ENCODE measurements around the gene NMNAT1.
"Not testable (repeated sequence)": the region's sequence is repeated elsewhere in the genome, so short reads cannot be mapped to it uniquely, and the experiment has no call there.

The NMNAT1 gene

GRCh38 chr1:10020086-10020485 lies 76.8 kb downstream of the NMNAT1 start:
- no peak overlapping the region for H3K4me3 ChIP-seq (ENCODE audit: low read depth, low read length)
- TF ChIP-seq CTCF (IDR thresholded peaks at IDR 0.05; ENCODE audit: borderline replicate concordance, insufficient read depth, low read depth, low read length): no peak

- not testable (repeated sequence) for H3K4me3 ChIP-seq (ENCODE audit: low read depth, low read length)
Measured at GRCh38 chr1:10020678-10021077, 77.4 kb downstream of the NMNAT1 start.

- not testable (repeated sequence) for H3K4me3 ChIP-seq (ENCODE audit: low read depth, low read length)
Measured at GRCh38 chr1:10021992-10022391, 78.7 kb downstream of the NMNAT1 start.

- no peak for TF ChIP-seq CTCF (IDR thresholded peaks at IDR 0.05; ENCODE audit: borderline replicate concordance, insufficient read depth, low read depth, low read length)
- no peak overlapping the region for H3K4me3 ChIP-seq (ENCODE audit: low read depth, low read length)
Measured at GRCh38 chr1:10022656-10023055, 79.4 kb downstream of the NMNAT1 start.

GRCh38 chr1:10025354-10025753 lies 82.1 kb downstream of the NMNAT1 start:
- H3K4me3 ChIP-seq (ENCODE audit: low read depth, low read length): no peak overlapping the region
- no peak for TF ChIP-seq CTCF (IDR thresholded peaks at IDR 0.05; ENCODE audit: borderline replicate concordance, insufficient read depth, low read depth, low read length)

GRCh38 chr1:10027027-10027426 lies 83.8 kb downstream of the NMNAT1 start:
- no peak overlapping the region for H3K4me3 ChIP-seq (ENCODE audit: low read depth, low read length)
- TF ChIP-seq CTCF (IDR thresholded peaks at IDR 0.05; ENCODE audit: borderline replicate concordance, insufficient read depth, low read depth, low read length): no peak

GRCh38 chr1:10028956-10029500 lies 85.8 kb downstream of the NMNAT1 start:
- H3K4me3 ChIP-seq (ENCODE audit: low read depth, low read length): not testable (repeated sequence)

GRCh38 chr1:10031461-10031860 lies 88.2 kb downstream of the NMNAT1 start:
- TF ChIP-seq CTCF (IDR thresholded peaks at IDR 0.05; ENCODE audit: borderline replicate concordance, insufficient read depth, low read depth, low read length): no peak
- H3K4me3 ChIP-seq (ENCODE audit: low read depth, low read length): no peak overlapping the region

GRCh38 chr1:10032590-10033358 lies 89.5 kb downstream of the NMNAT1 start, which contains the start of gene UBE4B:
UBE4B (plus strand) TSS chr1:10032958; CDS start chr1:10033671, 713 bp downstream.
- H3K4me3 ChIP-seq (ENCODE audit: low read depth, low read length): peak within 1 kb of the TSS; percentile 97
- peak; percentile 88 for TF ChIP-seq CTCF (IDR thresholded peaks at IDR 0.05; ENCODE audit: borderline replicate concordance, insufficient read depth, low read depth, low read length)
